ENCODE results near the gene SDR9C7. TPM values are rescaled to one million over a fixed set of nuclear protein-coding genes. Genes with fewer than 3 reads are reported as not detected.

SDR9C7 gene
- polyA plus RNA-seq, 2 of the 4 experiments (the other 2 are of a cell fraction), result not detected

DNA sequence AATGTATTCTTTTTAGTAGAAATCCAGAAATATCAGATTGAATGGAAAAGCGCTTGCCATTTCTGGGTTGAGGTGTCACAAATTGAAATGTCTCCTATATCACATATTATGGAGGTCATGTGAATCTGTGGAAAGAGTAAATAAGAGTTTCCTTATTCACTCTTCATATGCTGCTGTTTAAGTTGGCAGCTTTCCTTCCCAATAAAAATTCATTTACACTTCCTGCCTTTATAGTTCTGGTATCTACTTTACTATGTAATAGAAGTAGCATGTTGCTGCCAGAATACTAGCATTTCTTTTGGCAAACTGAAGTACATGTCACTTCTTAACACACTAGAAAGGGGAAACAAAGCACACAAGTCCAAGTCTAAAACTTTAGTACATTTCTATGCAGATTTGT, 60.8 kb downstream of the SDR9C7 start (continued):
- TF ChIP-seq BCL3 (IDR thresholded peaks at IDR 0.05), result no peak

Other genes starting within 250 kb of the SDR9C7 start
- gene PTGES3, start 246.1 kb downstream of the SDR9C7 start, polyA plus RNA-seq (2011; rRNA removed), result 211 and 272 TPM in 2 replicates
- gene PTGES3, start 246.1 kb downstream of the SDR9C7 start, polyA plus RNA-seq (2017; fragmentation: RNase III; extraction: RNeasy Plus Mini Kit Qiagen cat#74134 plus additional on column Dnase treatment), result 400 to 467 TPM (median 406 TPM) in 3 replicates
- gene NACA, start 209.1 kb downstream of the SDR9C7 start, polyA plus RNA-seq (2011; rRNA removed), result 993 and 1,560 TPM in 2 replicates
- 2,331 to 2,770 TPM (median 2,562 TPM) in 3 replicates for gene NACA, start 209.1 kb downstream of the SDR9C7 start, polyA plus RNA-seq (2017; fragmentation: RNase III; extraction: RNeasy Plus Mini Kit Qiagen cat#74134 plus additional on column Dnase treatment)
- gene PRIM1, start 182.1 kb downstream of the SDR9C7 start, polyA plus RNA-seq (2011; rRNA removed), result 53.9 and 66.8 TPM in 2 replicates
- 43.5 to 48.1 TPM (median 44.4 TPM) in 3 replicates for gene PRIM1, start 182.1 kb downstream of the SDR9C7 start, polyA plus RNA-seq (2017; fragmentation: RNase III; extraction: RNeasy Plus Mini Kit Qiagen cat#74134 plus additional on column Dnase treatment)
- gene HSD17B6, start 171.1 kb downstream of the SDR9C7 start, polyA plus RNA-seq (2011; rRNA removed), result 2.0 and 2.6 TPM in 2 replicates
- gene HSD17B6, start 171.1 kb downstream of the SDR9C7 start, polyA plus RNA-seq (2017; fragmentation: RNase III; extraction: RNeasy Plus Mini Kit Qiagen cat#74134 plus additional on column Dnase treatment), result 2.3 to 2.9 TPM (median 2.7 TPM) in 3 replicates
- 0.21 and 0.22 TPM in 2 replicates for gene RDH16, start 23.2 kb upstream of the SDR9C7 start, polyA plus RNA-seq (2011; rRNA removed)
- 0.06 to 0.09 TPM (median 0.08 TPM) in 3 replicates for gene RDH16, start 23.2 kb upstream of the SDR9C7 start, polyA plus RNA-seq (2017; fragmentation: RNase III; extraction: RNeasy Plus Mini Kit Qiagen cat#74134 plus additional on column Dnase treatment)
- gene ZBTB39, start 72.1 kb upstream of the SDR9C7 start, polyA plus RNA-seq (2011; rRNA removed), result 9.5 and 9.8 TPM in 2 replicates
- gene ZBTB39, start 72.1 kb upstream of the SDR9C7 start, polyA plus RNA-seq (2017; fragmentation: RNase III; extraction: RNeasy Plus Mini Kit Qiagen cat#74134 plus additional on column Dnase treatment), result 4.3 to 4.7 TPM (median 4.5 TPM) in 3 replicates
- gene TAC3, start 82.1 kb upstream of the SDR9C7 start, polyA plus RNA-seq (2011; rRNA removed), result 0.16 and 0.26 TPM in 2 replicates
- gene TAC3, start 82.1 kb upstream of the SDR9C7 start, polyA plus RNA-seq (2017; fragmentation: RNase III; extraction: RNeasy Plus Mini Kit Qiagen cat#74134 plus additional on column Dnase treatment), result not detected in 3 replicates
- 1.9 and 3.1 TPM in 2 replicates for gene MYO1A, start 115.7 kb upstream of the SDR9C7 start, polyA plus RNA-seq (2011; rRNA removed)
- 0.17 to 0.67 TPM (median 0.50 TPM) in 3 replicates for gene MYO1A, start 115.7 kb upstream of the SDR9C7 start, polyA plus RNA-seq (2017; fragmentation: RNase III; extraction: RNeasy Plus Mini Kit Qiagen cat#74134 plus additional on column Dnase treatment)
- gene NEMP1, start 144.4 kb upstream of the SDR9C7 start, polyA plus RNA-seq (2011; rRNA removed), result 24.7 and 28.4 TPM in 2 replicates
- 11.9 to 13.2 TPM (median 12.7 TPM) in 3 replicates for gene NEMP1, start 144.4 kb upstream of the SDR9C7 start, polyA plus RNA-seq (2017; fragmentation: RNase III; extraction: RNeasy Plus Mini Kit Qiagen cat#74134 plus additional on column Dnase treatment)
- 8.6 and 10.1 TPM in 2 replicates for gene NAB2, start 154.7 kb upstream of the SDR9C7 start, polyA plus RNA-seq (2011; rRNA removed)
- 7.0 to 9.8 TPM (median 7.8 TPM) in 3 replicates for gene NAB2, start 154.7 kb upstream of the SDR9C7 start, polyA plus RNA-seq (2017; fragmentation: RNase III; extraction: RNeasy Plus Mini Kit Qiagen cat#74134 plus additional on column Dnase treatment)
- 58.8 and 64.6 TPM in 2 replicates for gene STAT6, start 177.0 kb upstream of the SDR9C7 start, polyA plus RNA-seq (2011; rRNA removed)
- gene STAT6, start 177.0 kb upstream of the SDR9C7 start, polyA plus RNA-seq (2017; fragmentation: RNase III; extraction: RNeasy Plus Mini Kit Qiagen cat#74134 plus additional on column Dnase treatment), result 52.9 to 59.0 TPM (median 58.4 TPM) in 3 replicates
- gene LRP1, start 194.1 kb upstream of the SDR9C7 start, polyA plus RNA-seq (2011; rRNA removed), result 5.6 and 11.5 TPM in 2 replicates
- gene LRP1, start 194.1 kb upstream of the SDR9C7 start, polyA plus RNA-seq (2017; fragmentation: RNase III; extraction: RNeasy Plus Mini Kit Qiagen cat#74134 plus additional on column Dnase treatment), result 8.6 to 9.6 TPM (median 9.4 TPM) in 3 replicates
- gene LRP1-AS, start 213.2 kb upstream of the SDR9C7 start, polyA plus RNA-seq (2011; rRNA removed), result not detected in 2 replicates
- not detected in 3 replicates for gene LRP1-AS, start 213.2 kb upstream of the SDR9C7 start, polyA plus RNA-seq (2017; fragmentation: RNase III; extraction: RNeasy Plus Mini Kit Qiagen cat#74134 plus additional on column Dnase treatment)

All from A549 (cell line).